ENCODE results near the gene BMP8B.
"Not testable (repeated sequence)": the region's sequence is repeated elsewhere in the genome, so short reads cannot be mapped to it uniquely, and the experiment has no call there.

BMP8B gene

GRCh38 chr1:39818482-39818881 is 29.8 kb upstream of the BMP8B start:
- Histone ChIP-seq H3K27ac (ENCODE audit: low read depth, low read length) (no peak overlapping the region), H2AK5ac (ENCODE audit: low read length) (no peak overlapping the region), H3K36me3 (ENCODE audit: control insufficient read depth in 1 of 2, insufficient read depth in 2 of 2, low read length in 2 of 2) (no peaks in the 10 kb centered on the region), H3K18ac (ENCODE audit: low read length) (no peak overlapping the region), H2AFZ (ENCODE audit: insufficient read depth, low read length, poor library complexity) (no peak overlapping the region), H3K23ac (ENCODE audit: low read length) (no peak overlapping the region), H3K9ac (ENCODE audit: low read length) (no peak overlapping the region), H4K12ac (ENCODE audit: low read depth, low read length) (no peak overlapping the region), H3K14ac (ENCODE audit: low read length) (no peak overlapping the region), H3K79me2 (ENCODE audit: control insufficient read depth, insufficient read depth, low read length, poor library complexity) (no peaks in the 10 kb centered on the region), H2BK5ac (ENCODE audit: low read depth, low read length, poor library complexity) (no peak overlapping the region), H3K4me2 (ENCODE audit: low read length) (no peak overlapping the region), H3K27me3 (ENCODE audit: insufficient read depth, low read length) (no peaks in the 10 kb centered on the region), H3K9me3 (ENCODE audit: insufficient read depth, low read depth, low read length) (peaks cover 2% of the 10 kb centered on the region), H2BK120ac (ENCODE audit: insufficient read depth, low read length, poor library complexity) (no peak overlapping the region), H3K4me3 (ENCODE audit: low read depth, low read length) (no peak overlapping the region), H4K8ac (ENCODE audit: low read depth, low read length) (no peak overlapping the region), H3K4me1 (ENCODE audit: control insufficient read depth in 1 of 2, insufficient read depth in 2 of 2, low read length in 2 of 2) (no peaks in the 10 kb centered on the region), H4K91ac (ENCODE audit: low read depth, low read length) (no peak overlapping the region), H3K79me1 (ENCODE audit: low read length) (no peaks in the 10 kb centered on the region), H3K4ac (ENCODE audit: low read depth, low read length) (no peak overlapping the region), H2BK12ac (ENCODE audit: low read length) (no peak overlapping the region)
- WGBS (ENCODE audit: extremely low coverage, insufficient coverage, insufficient read length) = no CpG with 5 or more reads among the region's 2 CpGs
- no peak for DNase-seq

GRCh38 chr1:39817091-39817932 is 28.6 kb upstream of the BMP8B start:
- H3K9ac ChIP-seq (ENCODE audit: low read length); H2BK5ac ChIP-seq (ENCODE audit: low read depth, low read length, poor library complexity); H3K4me1 ChIP-seq (ENCODE audit: control insufficient read depth in 1 of 2, insufficient read depth in 2 of 2, low read length in 2 of 2); H3K4me2 ChIP-seq (ENCODE audit: low read length); H2AFZ ChIP-seq (ENCODE audit: insufficient read depth, low read length, poor library complexity); H3K9me3 ChIP-seq (ENCODE audit: insufficient read depth, low read depth, low read length); H3K4ac ChIP-seq (ENCODE audit: low read depth, low read length); H4K12ac ChIP-seq (ENCODE audit: low read depth, low read length); H3K4me3 ChIP-seq (ENCODE audit: low read depth, low read length); H4K91ac ChIP-seq (ENCODE audit: low read depth, low read length); H3K27ac ChIP-seq (ENCODE audit: low read depth, low read length); H3K14ac ChIP-seq (ENCODE audit: low read length); H2AK5ac ChIP-seq (ENCODE audit: low read length); H3K18ac ChIP-seq (ENCODE audit: low read length); H3K27me3 ChIP-seq (ENCODE audit: insufficient read depth, low read length); H3K23ac ChIP-seq (ENCODE audit: low read length); H3K79me2 ChIP-seq (ENCODE audit: control insufficient read depth, insufficient read depth, low read length, poor library complexity); H2BK120ac ChIP-seq (ENCODE audit: insufficient read depth, low read length, poor library complexity); H4K8ac ChIP-seq (ENCODE audit: low read depth, low read length); H3K79me1 ChIP-seq (ENCODE audit: low read length); H3K36me3 ChIP-seq (ENCODE audit: control insufficient read depth in 1 of 2, insufficient read depth in 2 of 2, low read length in 2 of 2): not testable (repeated sequence)
- peak; percentile 85 to 88 for DNase-seq
- no CpG with 5 or more reads among the region's 24 CpGs for WGBS (ENCODE audit: extremely low coverage, insufficient coverage, insufficient read length)
- H2BK12ac ChIP-seq (ENCODE audit: low read length) = peak overlapping the region; percentile 30

- H2AK5ac ChIP-seq (ENCODE audit: low read length) = no peak overlapping the region
- H4K8ac ChIP-seq (ENCODE audit: low read depth, low read length) = no peak overlapping the region
- no peaks in the 10 kb centered on the region for H3K27me3 ChIP-seq (ENCODE audit: insufficient read depth, low read length)
- no peak overlapping the region for H3K9ac ChIP-seq (ENCODE audit: low read length)
- no CpG with 5 or more reads among the region's 11 CpGs for WGBS (ENCODE audit: extremely low coverage, insufficient coverage, insufficient read length)
- no peak overlapping the region for H4K12ac ChIP-seq (ENCODE audit: low read depth, low read length)
- peaks cover 2% of the 10 kb centered on the region for H3K9me3 ChIP-seq (ENCODE audit: insufficient read depth, low read depth, low read length)
- no peaks in the 10 kb centered on the region for H3K4me1 ChIP-seq (ENCODE audit: control insufficient read depth in 1 of 2, insufficient read depth in 2 of 2, low read length in 2 of 2)
- no peak overlapping the region for H3K4ac ChIP-seq (ENCODE audit: low read depth, low read length)
- H3K79me1 ChIP-seq (ENCODE audit: low read length) = no peaks in the 10 kb centered on the region
- no peak overlapping the region for H4K91ac ChIP-seq (ENCODE audit: low read depth, low read length)
- no peak overlapping the region for H2BK120ac ChIP-seq (ENCODE audit: insufficient read depth, low read length, poor library complexity)
- H3K36me3 ChIP-seq (ENCODE audit: control insufficient read depth in 1 of 2, insufficient read depth in 2 of 2, low read length in 2 of 2) = no peaks in the 10 kb centered on the region
- no peak overlapping the region for H2BK12ac ChIP-seq (ENCODE audit: low read length)
- no peak overlapping the region for H3K18ac ChIP-seq (ENCODE audit: low read length)
- H3K14ac ChIP-seq (ENCODE audit: low read length) = no peak overlapping the region
- no peak overlapping the region for H2BK5ac ChIP-seq (ENCODE audit: low read depth, low read length, poor library complexity)
- H3K23ac ChIP-seq (ENCODE audit: low read length) = no peak overlapping the region
- H3K4me3 ChIP-seq (ENCODE audit: low read depth, low read length) = no peak overlapping the region
- H2AFZ ChIP-seq (ENCODE audit: insufficient read depth, low read length, poor library complexity) = no peak overlapping the region
- no peak overlapping the region for H3K27ac ChIP-seq (ENCODE audit: low read depth, low read length)
- peak; percentile 74 to 90 for DNase-seq
- H3K4me2 ChIP-seq (ENCODE audit: low read length) = no peak overlapping the region
- no peaks in the 10 kb centered on the region for H3K79me2 ChIP-seq (ENCODE audit: control insufficient read depth, insufficient read depth, low read length, poor library complexity)
Measured at GRCh38 chr1:39816415-39817090, 27.9 kb upstream of the BMP8B start.

- Histone ChIP-seq H3K79me1 (ENCODE audit: low read length) (no peaks in the 10 kb centered on the region), H3K4me1 (ENCODE audit: control insufficient read depth in 1 of 2, insufficient read depth in 2 of 2, low read length in 2 of 2) (no peaks in the 10 kb centered on the region), H3K9ac (ENCODE audit: low read length) (no peak overlapping the region), H2BK5ac (ENCODE audit: low read depth, low read length, poor library complexity) (no peak overlapping the region), H3K79me2 (ENCODE audit: control insufficient read depth, insufficient read depth, low read length, poor library complexity) (no peaks in the 10 kb centered on the region), H2BK120ac (ENCODE audit: insufficient read depth, low read length, poor library complexity) (no peak overlapping the region), H2AK5ac (ENCODE audit: low read length) (no peak overlapping the region), H3K4me2 (ENCODE audit: low read length) (no peak overlapping the region), H3K9me3 (ENCODE audit: insufficient read depth, low read depth, low read length) (no peaks in the 10 kb centered on the region), H3K27ac (ENCODE audit: low read depth, low read length) (no peak overlapping the region), H2AFZ (ENCODE audit: insufficient read depth, low read length, poor library complexity) (no peak overlapping the region), H3K27me3 (ENCODE audit: insufficient read depth, low read length) (no peaks in the 10 kb centered on the region), H3K14ac (ENCODE audit: low read length) (no peak overlapping the region), H3K36me3 (ENCODE audit: control insufficient read depth in 1 of 2, insufficient read depth in 2 of 2, low read length in 2 of 2) (no peaks in the 10 kb centered on the region), H4K8ac (ENCODE audit: low read depth, low read length) (no peak overlapping the region), H3K23ac (ENCODE audit: low read length) (no peak overlapping the region), H3K4ac (ENCODE audit: low read depth, low read length) (no peak overlapping the region), H4K12ac (ENCODE audit: low read depth, low read length) (no peak overlapping the region), H3K4me3 (ENCODE audit: low read depth, low read length) (no peak overlapping the region), H2BK12ac (ENCODE audit: low read length) (no peak overlapping the region), H4K91ac (ENCODE audit: low read depth, low read length) (no peak overlapping the region), H3K18ac (ENCODE audit: low read length) (no peak overlapping the region)
- no CpG with 5 or more reads among the region's 3 CpGs for WGBS (ENCODE audit: extremely low coverage, insufficient coverage, insufficient read length)
- no peak for DNase-seq
Measured at GRCh38 chr1:39812913-39813312, 24.2 kb upstream of the BMP8B start.
